ENCODE measurements around the gene TBX19. TPM values are rescaled to one million over a fixed set of nuclear protein-coding genes. Genes with fewer than 3 reads are reported as not detected.

The TBX19 gene
- total and polyA plus RNA-seq, 2 donors (not counting 1 experiment from before 2014, with no cell fraction given): 6.3 to 7.0 TPM

GRCh38 chr1:168333562-168334276 lies 53.0 kb downstream of the TBX19 start:
- Mint-ChIP-seq H3K4me1 (no peaks in the 10 kb centered on the region), H3K27me3 (peaks cover 11% of the 10 kb centered on the region), H3K27ac (no peak overlapping the region), H3K9me3 (ENCODE audit: insufficient read depth) (no peaks in the 10 kb centered on the region), H3K4me3 (no peak overlapping the region)
- Histone ChIP-seq H3K27me3 (replicated peaks in 1 of 4; ENCODE audit: control extremely low read depth in 1 of 4, control insufficient read depth in 3 of 4, insufficient read depth in 4 of 4, low read length in 3 of 4) (no peaks in the 10 kb centered on the region), H3K36me3 (replicated peaks in 1 of 2; ENCODE audit: control extremely low read depth in 1 of 2, control insufficient read depth in 1 of 2, extremely low read depth in 1 of 2, insufficient read depth in 2 of 2, low read length in 1 of 2) (no peaks in the 10 kb centered on the region), H3K4me3 (ENCODE audit: control extremely low read depth in 1 of 5, extremely low read depth in 1 of 5, insufficient read depth in 1 of 5, low read depth in 2 of 5, low read length in 4 of 5) (no peak overlapping the region), H4K20me1 (ENCODE audit: control insufficient read depth, insufficient read depth, low read length, poor library complexity, severe bottlenecking) (no peaks in the 10 kb centered on the region), H3K4me1 (ENCODE audit: control insufficient read depth in 2 of 2, insufficient read depth in 2 of 2, low read length in 2 of 2) (no peaks in the 10 kb centered on the region), H3K79me2 (ENCODE audit: control insufficient read depth, insufficient read depth, low read length) (no peaks in the 10 kb centered on the region), H3K27ac (ENCODE audit: low read length in 2 of 2) (no peak overlapping the region), H3K4me2 (replicated peaks; ENCODE audit: low read depth, low read length, poor library complexity, severe bottlenecking) (no peak overlapping the region), H3K9ac (ENCODE audit: low read length) (no peak overlapping the region), H2AFZ (ENCODE audit: insufficient read depth, low read depth, low read length, poor library complexity, severe bottlenecking) (no peak overlapping the region), H3K9me3 (ENCODE audit: control extremely low read depth in 1 of 3, control insufficient read depth in 2 of 3, insufficient read depth in 1 of 3, low read length in 2 of 3) (no peaks in the 10 kb centered on the region)
- intact Hi-C loops (cut with micrococcal nuclease): no loop called here
- WGBS (ENCODE audit: insufficient coverage): 100% methylated on average over 1 of the region's 6 CpGs
- TF ChIP-seq CTCF (IDR thresholded peaks at IDR 0.05) (no peak), EZH2 (IDR thresholded peaks at IDR 0.05; ENCODE audit: borderline replicate concordance, insufficient read depth, low read depth, low read length, poor library complexity, severe bottlenecking) (no peak)
- DNase-seq: no peak
- ATAC-seq (ENCODE audit: low read depth): no peak
- POLR2A ChIA-PET: no interaction called here
- CTCF ChIA-PET: interaction anchor here (3.0 kb wide), 1 partner anchor 9 kb away, joined by 22 read pairs; no protein-coding TSS in a partner anchor

- H3K4me3 Mint-ChIP-seq: no peak overlapping the region
- ChIA-PET POLR2A (no interaction called here), CTCF (no interaction called here)
- H3K9me3 Mint-ChIP-seq (ENCODE audit: insufficient read depth): no peaks in the 10 kb centered on the region
- no peak for TF ChIP-seq CTCF (IDR thresholded peaks at IDR 0.05)
- TF ChIP-seq EZH2 (IDR thresholded peaks at IDR 0.05; ENCODE audit: borderline replicate concordance, insufficient read depth, low read depth, low read length, poor library complexity, severe bottlenecking): no peak
- no peak overlapping the region for H3K27ac Mint-ChIP-seq
- Histone ChIP-seq H3K9ac (ENCODE audit: low read length) (no peak overlapping the region), H3K27me3 (replicated peaks in 1 of 4; ENCODE audit: control extremely low read depth in 1 of 4, control insufficient read depth in 3 of 4, insufficient read depth in 4 of 4, low read length in 3 of 4) (no peaks in the 10 kb centered on the region), H4K20me1 (ENCODE audit: control insufficient read depth, insufficient read depth, low read length, poor library complexity, severe bottlenecking) (no peaks in the 10 kb centered on the region), H3K9me3 (ENCODE audit: control extremely low read depth in 1 of 3, control insufficient read depth in 2 of 3, insufficient read depth in 1 of 3, low read length in 2 of 3) (no peaks in the 10 kb centered on the region), H3K4me1 (ENCODE audit: control insufficient read depth in 2 of 2, insufficient read depth in 2 of 2, low read length in 2 of 2) (no peaks in the 10 kb centered on the region), H3K4me2 (replicated peaks; ENCODE audit: low read depth, low read length, poor library complexity, severe bottlenecking) (no peak overlapping the region), H3K4me3 (ENCODE audit: control extremely low read depth in 1 of 5, extremely low read depth in 1 of 5, insufficient read depth in 1 of 5, low read depth in 2 of 5, low read length in 4 of 5) (no peak overlapping the region), H2AFZ (ENCODE audit: insufficient read depth, low read depth, low read length, poor library complexity, severe bottlenecking) (no peak overlapping the region), H3K27ac (ENCODE audit: low read length in 2 of 2) (no peak overlapping the region), H3K79me2 (ENCODE audit: control insufficient read depth, insufficient read depth, low read length) (no peaks in the 10 kb centered on the region), H3K36me3 (replicated peaks in 1 of 2; ENCODE audit: control extremely low read depth in 1 of 2, control insufficient read depth in 1 of 2, extremely low read depth in 1 of 2, insufficient read depth in 2 of 2, low read length in 1 of 2) (no peaks in the 10 kb centered on the region)
- intact Hi-C loops (cut with micrococcal nuclease): no loop called here
- WGBS (ENCODE audit: insufficient coverage): 80% methylated on average over 1 of the region's 1 CpG
- peaks cover 11% of the 10 kb centered on the region for H3K27me3 Mint-ChIP-seq
- DNase-seq: no peak
- ATAC-seq (ENCODE audit: low read depth): no peak
- H3K4me1 Mint-ChIP-seq: no peaks in the 10 kb centered on the region
Observed at GRCh38 chr1:168335500-168335899, 54.8 kb downstream of the TBX19 start.
